Measurements from ENCODE around the gene DAP. TPM values are rescaled to one million over a fixed set of nuclear protein-coding genes. Genes with fewer than 3 reads are reported as not detected.

The DAP gene
- total and polyA plus RNA-seq, 2 of the 13 experiments (the other 11 are each of a cell fraction or from before 2014, with no cell fraction given): 22.0 to 57.5 TPM

DNA sequence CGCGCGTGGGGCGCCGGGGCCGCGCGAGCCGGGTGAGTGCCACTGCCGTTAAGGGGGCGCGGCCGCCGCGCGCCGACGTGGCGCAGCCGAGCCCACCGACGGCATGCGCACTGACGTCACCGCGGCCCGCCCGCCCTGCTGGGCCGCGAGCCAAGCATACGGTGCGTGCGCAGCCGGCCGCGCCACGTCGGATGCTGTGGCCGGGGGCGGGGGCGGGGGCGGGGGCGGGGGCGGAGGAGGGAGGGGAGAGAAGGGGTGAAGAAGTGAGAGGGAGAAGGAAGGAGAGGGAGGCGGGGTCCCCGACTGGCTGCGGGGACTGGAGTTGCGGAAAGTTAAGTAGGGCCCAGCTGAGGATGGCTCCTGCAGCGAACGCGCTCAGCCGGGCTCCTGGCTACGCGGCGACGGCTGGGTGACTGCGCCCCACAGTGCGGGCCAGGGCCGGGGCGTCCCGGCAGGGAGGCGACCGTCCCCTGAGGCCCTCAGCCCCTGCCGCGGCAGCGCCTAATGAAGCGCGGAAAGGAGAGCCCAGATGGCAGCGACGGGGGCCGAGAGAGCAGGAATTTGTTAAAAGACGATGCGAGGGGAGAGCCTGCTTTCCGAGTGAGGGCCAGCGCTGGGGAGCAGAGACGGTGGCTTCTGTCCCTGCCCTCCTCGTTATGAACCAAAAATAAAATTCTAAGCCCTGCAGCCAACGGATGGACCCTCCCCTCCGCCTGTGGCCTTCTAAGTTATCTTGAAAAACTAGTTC lies at the start of gene DAP (continued):
- TF ChIP-seq ZXDC (CRISPR knock-in tag; IDR thresholded peaks at IDR 0.05) (no peak), CCDC6 (CRISPR knock-in tag; IDR thresholded peaks at IDR 0.05) (peak; percentile 81; the same call in 1 of the 2 replicates), ZNF768 (CRISPR knock-in tag; IDR thresholded peaks at IDR 0.05) (peak; percentile 15; the same call in 1 of the 2 replicates), PHF8 (CRISPR knock-in tag; IDR thresholded peaks at IDR 0.05) (peak; percentile 31; the same call in 1 of the 2 replicates), RFXAP (CRISPR knock-in tag; IDR thresholded peaks at IDR 0.05; ENCODE audit: borderline replicate concordance) (no peak), PRMT3 (CRISPR knock-in tag; IDR thresholded peaks at IDR 0.05; ENCODE audit: borderline replicate concordance, low read depth) (0 out of 2 replicates have a peak, but pooled peaks have one; percentile 79), BCL3 (CRISPR knock-in tag; IDR thresholded peaks at IDR 0.05) (0 out of 2 replicates have a peak, but pooled peaks have one; percentile 35), AGO2 (optimal IDR thresholded peaks at IDR 0.05; ENCODE audit: low read depth, low read length) (peak; percentile 47), TMF1 (CRISPR knock-in tag; IDR thresholded peaks at IDR 0.05; ENCODE audit: low read depth) (peak; percentile 64; the same call in 1 of the 2 replicates), SPEN (CRISPR knock-in tag; IDR thresholded peaks at IDR 0.05; ENCODE audit: low read depth) (peak; percentile 75), HOXA3 (CRISPR knock-in tag; IDR thresholded peaks at IDR 0.05) (peak; percentile 74), SALL1 (CRISPR knock-in tag; IDR thresholded peaks at IDR 0.05) (no peak; the same call in 1 of the 2 replicates), TFDP2 (CRISPR knock-in tag; IDR thresholded peaks at IDR 0.05) (0 out of 2 replicates have a peak, but pooled peaks have one; percentile 8), ZNF639 (CRISPR knock-in tag; conservative IDR thresholded peaks at IDR 0.05) (no peak), TOPORS (CRISPR knock-in tag; IDR thresholded peaks at IDR 0.05) (0 out of 2 replicates have a peak, but pooled peaks have one; percentile 49), SALL2 (CRISPR knock-in tag; IDR thresholded peaks at IDR 0.05) (peak; percentile 44), KDM5B (CRISPR knock-in tag; IDR thresholded peaks at IDR 0.05; ENCODE audit: borderline replicate concordance) (peak; percentile 49; the same call in 1 of the 2 replicates)
- TF ChIP-seq, protein P1, sequence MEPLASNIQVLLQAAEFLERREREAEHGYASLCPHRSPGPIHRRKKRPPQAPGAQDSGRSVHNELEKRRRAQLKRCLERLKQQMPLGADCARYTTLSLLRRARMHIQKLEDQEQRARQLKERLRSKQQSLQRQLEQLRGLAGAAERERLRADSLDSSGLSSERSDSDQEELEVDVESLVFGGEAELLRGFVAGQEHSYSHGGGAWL (CRISPR knock-in tag; IDR thresholded peaks at IDR 0.05): peak; percentile 21; the same call in 1 of the 2 replicates
- TF ChIP-seq, protein P2, sequence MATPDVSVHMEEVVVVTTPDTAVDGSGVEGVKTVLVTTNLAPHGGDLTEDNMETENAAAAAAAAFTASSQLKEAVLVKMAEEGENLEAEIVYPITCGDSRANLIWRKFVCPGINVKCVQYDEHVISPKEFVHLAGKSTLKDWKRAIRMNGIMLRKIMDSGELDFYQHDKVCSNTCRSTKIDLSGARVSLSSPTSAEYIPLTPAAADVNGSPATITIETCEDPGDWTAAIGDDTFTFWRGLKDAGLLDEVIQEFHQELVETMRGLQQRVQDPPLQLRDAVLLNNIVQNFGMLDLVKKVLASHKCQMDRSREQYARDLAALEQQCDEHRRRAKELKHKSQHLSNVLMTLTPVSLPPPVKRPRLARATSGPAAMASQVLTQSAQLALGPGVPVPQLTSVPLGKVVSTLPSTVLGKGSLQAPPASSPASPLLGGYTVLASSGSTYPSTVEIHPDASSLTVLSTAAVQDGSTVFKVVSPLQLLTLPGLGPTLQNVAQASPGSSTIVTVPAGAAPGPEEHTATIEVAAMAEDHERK (CRISPR knock-in tag; IDR thresholded peaks at IDR 0.05; ENCODE audit: low read depth): peak; percentile 59

All from HepG2 (cell line).